Liver (tissue), 3 donors: ENCODE results near the gene NMBR.

Experiments used
- CTCF ChIP-seq: fragments of 150-350 bp; IDR thresholded peaks from 2 replicates; pipeline ENCODE4 v1.5.1; 2017; ENCODE audit warnings: improper control_type of control experiment, low read depth, low read length; ENCODE audit not compliant: missing input control
- EGR1 ChIP-seq, 2 donors: IDR thresholded peaks; 2 replicates each; pipeline ENCODE4 v1.6.1; 2016 to 2018; ENCODE audit warnings: antibody characterized with exemption in 2 of 2, low read depth in 2 of 2
- GABPA ChIP-seq, 2 donors: IDR thresholded peaks in 1 of 2; conservative IDR thresholded peaks in 1 of 2; 2 replicates each; pipeline ENCODE4 v1.6.1; 2016; ENCODE audit warnings: antibody characterized with exemption in 2 of 2, mild to moderate bottlenecking in 1 of 2, moderate library complexity in 1 of 2
- REST ChIP-seq: IDR thresholded peaks from 2 replicates; pipeline ENCODE4 v1.6.1; 2016; ENCODE audit warnings: antibody characterized with exemption, mild to moderate bottlenecking
- RXRA ChIP-seq, 2 donors: IDR thresholded peaks; 2 replicates each; pipeline ENCODE4 v1.6.1; 2017 to 2018; ENCODE audit warnings: antibody characterized with exemption in 2 of 2, mild to moderate bottlenecking in 1 of 2
- SP1 ChIP-seq: IDR thresholded peaks from 2 replicates; pipeline ENCODE4 v1.6.1; 2018; ENCODE audit warnings: antibody characterized with exemption, mild to moderate bottlenecking
- TAF1 ChIP-seq: conservative IDR thresholded peaks from 2 replicates; pipeline ENCODE4 v1.6.1; 2016; ENCODE audit warnings: antibody characterized with exemption, mild to moderate bottlenecking
- YY1 ChIP-seq: IDR thresholded peaks from 2 replicates; pipeline ENCODE4 v1.6.1; 2016; ENCODE audit warnings: antibody characterized with exemption, mild to moderate bottlenecking
- donor health status: healthy.
- donor health status: healthy.

- TF ChIP-seq CTCF, result peak; percentile 84
- peak; percentile 41 for TF ChIP-seq TAF1
- TF ChIP-seq RXRA (IDR thresholded peaks at IDR 0.05), result peak; percentile 70 to 76
- TF ChIP-seq REST, result peak; percentile 87
- peak; percentile 87 to 98 for TF ChIP-seq GABPA (IDR thresholded peaks at IDR 0.05 in 1 of 2, conservative IDR thresholded peaks at IDR 0.05 in 1 of 2)
- peak; percentile 91 for TF ChIP-seq EGR1 (IDR thresholded peaks at IDR 0.05; ENCODE audit: low read depth in 2 of 2)
- peak; percentile 95 for TF ChIP-seq YY1
- peak; percentile 70 for TF ChIP-seq SP1
Measured at GRCh38 chr6:142146828-142147662, at the start of gene NMBR, which contains the start of gene VTA1.
